Gastroesophageal sphincter (tissue), 3 donors: Measurements from ENCODE around the gene DYRK1A.

ENCODE experiments used
- EP300 ChIP-seq: sonication (generic); formaldehyde crosslinking; IDR thresholded peaks from one replicate; pipeline ENCODE4 v1.6.1; 2017; ENCODE audit warnings: antibody characterized with exemption, mild to moderate bottlenecking
- POLR2A ChIP-seq, 2 donors: fragments of 450-650 bp; IDR thresholded peaks; one replicate each; pipeline ENCODE4 v1.6.1; 2017; ENCODE audit warnings: antibody characterized with exemption in 2 of 2, mild to moderate bottlenecking in 2 of 2, moderate library complexity in 1 of 2
- POLR2AphosphoS5 ChIP-seq: sonication (generic); formaldehyde crosslinking; IDR thresholded peaks from one replicate; pipeline ENCODE4 v1.6.1; 2017; ENCODE audit warnings: antibody characterized with exemption
- TF ChIP-seq, protein P1 (sequence below), 4 experiments: fragments of 200-600 bp in 2 of 4; fragments of 450-650 bp in 2 of 4; sonication (generic) in 1 of 4; IDR thresholded peaks; one replicate each; pipeline ENCODE4 v1.5.1; 2017 to 2019; ENCODE audit warnings: antibody characterized with exemption in 4 of 4, mild to moderate bottlenecking in 2 of 4, moderate library complexity in 2 of 4

DNA sequence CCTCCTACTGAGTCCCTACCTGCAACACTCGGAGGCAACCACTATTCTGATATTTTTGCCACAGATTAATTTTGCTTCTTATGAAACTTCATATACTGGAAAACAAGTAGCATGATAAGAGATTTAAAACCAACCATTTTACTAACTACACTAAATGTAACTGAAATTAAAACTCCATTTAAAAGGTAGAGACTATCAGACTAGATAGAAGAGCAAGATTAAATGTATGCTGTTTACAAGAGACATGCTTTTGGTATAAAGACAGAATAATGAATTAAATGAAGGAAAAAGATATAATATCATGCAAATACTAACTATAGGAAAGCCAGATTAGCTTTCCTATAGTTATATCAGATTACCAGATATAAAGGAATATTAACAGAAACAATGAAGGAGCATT is 175.9 kb downstream of the DYRK1A start:
- TF ChIP-seq POLR2AphosphoS5 (no peak), POLR2A (IDR thresholded peaks at IDR 0.05) (no peak), EP300 (no peak)
- TF ChIP-seq, protein P1, sequence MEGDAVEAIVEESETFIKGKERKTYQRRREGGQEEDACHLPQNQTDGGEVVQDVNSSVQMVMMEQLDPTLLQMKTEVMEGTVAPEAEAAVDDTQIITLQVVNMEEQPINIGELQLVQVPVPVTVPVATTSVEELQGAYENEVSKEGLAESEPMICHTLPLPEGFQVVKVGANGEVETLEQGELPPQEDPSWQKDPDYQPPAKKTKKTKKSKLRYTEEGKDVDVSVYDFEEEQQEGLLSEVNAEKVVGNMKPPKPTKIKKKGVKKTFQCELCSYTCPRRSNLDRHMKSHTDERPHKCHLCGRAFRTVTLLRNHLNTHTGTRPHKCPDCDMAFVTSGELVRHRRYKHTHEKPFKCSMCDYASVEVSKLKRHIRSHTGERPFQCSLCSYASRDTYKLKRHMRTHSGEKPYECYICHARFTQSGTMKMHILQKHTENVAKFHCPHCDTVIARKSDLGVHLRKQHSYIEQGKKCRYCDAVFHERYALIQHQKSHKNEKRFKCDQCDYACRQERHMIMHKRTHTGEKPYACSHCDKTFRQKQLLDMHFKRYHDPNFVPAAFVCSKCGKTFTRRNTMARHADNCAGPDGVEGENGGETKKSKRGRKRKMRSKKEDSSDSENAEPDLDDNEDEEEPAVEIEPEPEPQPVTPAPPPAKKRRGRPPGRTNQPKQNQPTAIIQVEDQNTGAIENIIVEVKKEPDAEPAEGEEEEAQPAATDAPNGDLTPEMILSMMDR (IDR thresholded peaks at IDR 0.05): no peak
